GM19025 (cell line): Measurements from ENCODE around the gene GPS1.

Experiments
- ATAC-seq: cut with Tn5 transposase; IDR thresholded peaks from one replicate; pipeline ENCODE4 v1.9.1; 2021; ENCODE audit warnings: mild to moderate bottlenecking, low read depth, moderate library complexity; ENCODE audit not compliant: unreplicated experiment

GPS1 gene

DNA sequence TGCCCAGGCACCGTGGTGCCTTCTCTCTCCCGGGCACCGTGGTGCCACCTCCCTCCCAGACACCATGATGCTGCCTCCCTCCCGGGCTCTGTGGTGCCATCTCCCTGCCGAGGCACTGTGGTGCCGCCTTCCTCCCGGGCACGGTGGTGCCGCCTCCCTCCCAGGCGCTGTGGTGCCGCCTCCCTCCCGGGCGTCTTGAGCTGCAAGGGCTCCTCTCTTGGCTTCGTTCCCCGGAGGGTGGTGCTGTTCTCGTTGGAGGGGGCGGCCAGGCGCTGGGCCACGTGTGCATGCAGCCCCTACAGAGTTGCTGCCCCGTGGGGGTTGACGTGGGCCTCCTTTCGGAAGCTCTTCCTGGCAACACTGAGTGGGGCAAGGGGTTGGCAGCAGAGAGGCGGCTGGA, 37.3 kb upstream of the GPS1 start:
- no peak for ATAC-seq

DNA sequence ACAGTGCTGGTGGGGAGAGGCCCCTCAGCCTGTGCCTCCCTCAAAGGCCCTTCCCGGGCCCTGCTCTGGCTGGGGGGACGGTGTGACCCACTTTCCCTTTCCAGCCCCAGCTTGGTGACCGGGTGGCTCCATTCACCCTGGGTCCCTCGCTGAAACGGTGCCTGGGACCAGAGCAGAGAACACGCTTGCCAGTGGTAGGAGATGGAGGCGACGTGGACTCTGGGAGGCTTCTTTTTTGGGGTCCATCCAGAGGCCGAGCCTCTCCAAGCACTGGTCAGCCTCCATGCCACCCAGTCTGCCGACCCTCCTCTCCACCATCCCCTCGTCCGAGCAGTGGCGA, 36.8 kb upstream of the GPS1 start:
- ATAC-seq, result no peak

DNA sequence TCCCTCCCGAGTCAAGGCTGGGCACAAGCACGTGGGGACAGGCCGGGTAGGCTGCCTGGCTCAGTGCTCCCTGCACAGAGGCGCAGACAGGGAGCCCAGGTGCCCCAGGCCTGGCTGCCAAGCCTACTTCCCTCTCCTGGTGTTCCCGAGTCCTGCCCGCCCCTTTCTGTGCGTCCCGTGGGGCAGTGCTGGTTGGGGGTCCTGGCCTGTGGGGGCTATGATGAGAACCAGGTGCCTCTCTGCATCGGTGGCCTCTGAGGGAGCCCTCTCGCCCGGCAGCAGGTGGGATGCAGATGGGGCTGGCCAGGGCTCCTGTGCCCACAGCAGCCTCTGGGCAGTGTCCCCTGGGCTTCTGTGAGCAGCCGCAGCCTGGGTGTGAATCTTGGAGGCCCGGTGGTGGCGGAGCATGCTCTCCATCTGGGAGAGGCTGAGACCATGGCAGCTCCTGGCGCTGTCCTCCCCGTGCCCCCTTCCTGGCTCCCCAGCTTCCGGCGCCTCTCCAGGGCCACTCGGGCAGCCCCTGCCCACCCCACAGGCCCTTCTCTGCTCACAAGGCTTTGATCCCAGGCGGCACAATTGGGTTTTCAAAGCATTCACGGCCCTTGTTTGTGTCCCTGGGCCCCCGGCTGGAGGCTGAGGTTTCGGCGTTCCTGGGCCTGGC, 36.3 kb upstream of the GPS1 start:
- ATAC-seq, result no peak

DNA sequence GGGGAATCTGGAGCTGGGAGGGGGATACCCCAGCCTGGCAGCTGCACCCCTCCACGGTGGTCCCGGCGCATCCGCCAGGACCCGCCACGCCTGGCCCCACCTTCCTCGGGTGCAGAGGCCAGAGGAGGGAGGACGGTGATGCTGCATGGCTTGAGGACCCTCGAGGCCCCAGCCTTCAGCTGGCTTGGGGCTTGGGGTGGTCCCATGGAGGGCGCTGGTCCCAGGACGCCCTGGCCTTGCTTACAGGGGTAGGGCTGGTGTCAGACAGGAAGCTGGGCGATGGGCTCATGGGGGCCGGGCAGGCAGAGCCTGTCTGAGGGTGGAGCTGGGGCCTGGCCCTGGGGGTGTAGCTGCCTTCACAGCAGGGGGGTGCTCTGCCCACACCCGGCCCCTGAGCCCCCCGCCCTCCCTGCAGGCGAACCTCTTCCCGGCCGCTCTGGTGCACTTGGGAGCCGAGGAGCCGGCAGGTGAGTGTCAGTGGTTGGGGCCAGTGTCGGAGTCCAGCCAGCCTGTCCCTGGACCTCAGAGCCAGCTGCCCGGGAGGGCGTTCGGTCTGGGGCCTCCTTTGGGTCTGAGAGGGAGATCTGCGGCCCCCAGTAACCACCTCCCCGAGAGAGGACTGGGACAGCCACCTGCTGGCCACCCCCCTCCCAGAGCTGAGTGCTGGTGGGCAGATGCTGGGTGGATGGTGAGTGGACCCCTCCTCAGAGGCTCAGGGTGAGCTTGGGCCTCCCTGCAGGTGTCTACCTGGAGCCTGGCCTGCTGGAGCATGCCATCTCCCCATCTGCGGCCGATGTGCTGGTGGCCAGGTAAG, 35.4 kb upstream of the GPS1 start:
- no peak for ATAC-seq

DNA sequence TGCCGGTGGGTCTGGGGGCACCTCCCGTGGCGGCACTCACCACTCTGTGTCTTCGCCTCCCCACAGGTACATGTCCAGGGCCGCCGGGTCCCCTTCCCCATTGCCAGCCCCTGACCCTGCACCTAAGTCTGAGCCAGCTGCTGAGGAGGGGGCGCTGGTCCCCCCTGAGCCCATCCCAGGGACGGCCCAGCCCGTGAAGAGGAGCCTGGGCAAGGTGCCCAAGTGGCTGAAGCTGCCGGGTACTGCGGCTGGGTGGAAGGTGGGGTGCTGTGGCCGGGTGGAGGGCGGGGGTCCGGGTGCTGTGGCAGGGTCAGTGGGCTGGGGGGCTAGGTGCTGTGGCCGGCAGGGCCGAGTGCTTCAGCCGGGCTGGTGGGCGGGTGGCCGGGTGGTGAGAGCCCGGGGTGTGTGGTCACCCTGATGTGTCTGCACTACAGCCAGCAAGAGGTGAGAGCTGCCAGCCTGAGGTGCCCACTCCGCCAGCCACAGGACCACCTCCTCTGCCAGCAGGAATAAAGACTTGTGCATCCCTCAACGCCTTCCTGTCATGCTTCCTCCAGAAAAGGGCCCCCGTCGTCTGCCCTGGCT, 34.7 kb upstream of the GPS1 start:
- no peak for ATAC-seq

DNA sequence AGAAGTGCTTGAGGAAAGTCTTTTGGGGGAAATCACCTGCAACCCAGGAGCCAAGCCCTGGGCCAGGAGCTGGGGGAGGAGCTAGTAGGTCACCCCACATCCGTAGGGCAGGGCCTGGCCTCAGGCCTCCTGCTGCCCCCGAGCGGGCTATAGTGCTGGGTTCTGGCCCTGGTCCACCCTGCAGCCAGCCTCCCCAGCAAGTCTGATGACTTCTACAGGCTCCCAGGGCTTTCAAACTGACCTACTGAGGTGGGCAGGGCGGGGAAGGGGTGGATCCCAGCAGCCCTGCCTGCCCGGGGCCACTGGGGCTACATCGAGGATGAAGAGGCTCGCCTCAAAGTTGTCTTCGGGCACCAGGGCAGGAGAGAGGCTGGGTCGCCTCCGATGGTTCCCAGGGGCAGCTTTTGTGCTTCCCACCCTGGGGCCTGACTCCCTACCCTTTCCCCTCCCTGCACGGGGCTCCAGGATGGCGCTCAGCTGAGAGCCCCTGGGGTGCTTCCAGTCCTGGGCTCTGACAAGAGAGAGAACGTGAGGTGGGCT, 34.0 kb upstream of the GPS1 start:
- ATAC-seq, result no peak

DNA sequence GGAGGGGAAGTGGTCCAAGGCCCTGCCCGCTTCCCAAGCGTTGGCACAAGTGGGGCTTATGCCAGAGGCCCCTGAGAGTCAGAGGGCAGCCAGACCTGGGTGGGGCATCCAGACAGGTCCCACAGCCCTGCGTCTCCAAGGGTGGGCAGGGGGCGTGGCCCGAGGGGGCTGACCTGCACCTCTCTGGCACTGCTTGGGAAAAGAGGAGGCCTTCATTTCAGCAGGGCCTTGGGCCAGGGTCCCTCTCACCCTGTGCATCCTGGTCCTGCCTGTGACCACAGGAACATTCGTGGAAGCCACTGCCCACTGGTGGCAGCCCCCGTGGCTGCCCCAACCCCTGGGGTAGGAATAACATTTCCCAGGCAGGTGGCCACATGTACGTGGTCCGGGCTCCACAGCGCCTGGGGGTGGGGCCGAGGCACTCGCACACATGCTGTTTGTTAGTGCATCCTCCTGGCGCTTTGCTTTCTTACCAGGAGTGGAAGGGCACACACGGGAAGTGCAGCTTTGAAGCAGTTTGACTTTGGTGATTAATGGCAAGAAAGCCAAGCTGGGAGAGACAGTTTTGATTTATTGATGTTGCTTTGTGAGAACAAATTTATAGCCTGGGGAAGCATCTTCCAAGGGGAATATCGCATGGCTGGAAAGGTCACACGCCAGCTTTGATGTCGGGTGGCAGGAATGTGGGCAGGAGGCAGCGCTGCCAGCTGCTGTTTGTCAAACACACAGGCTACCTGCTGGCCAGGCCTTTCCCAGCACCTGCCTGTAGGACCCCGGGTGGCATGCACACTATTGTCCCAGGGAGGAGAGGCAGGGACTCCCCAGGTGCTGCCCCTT, 33.3 kb upstream of the GPS1 start:
- no peak for ATAC-seq

DNA sequence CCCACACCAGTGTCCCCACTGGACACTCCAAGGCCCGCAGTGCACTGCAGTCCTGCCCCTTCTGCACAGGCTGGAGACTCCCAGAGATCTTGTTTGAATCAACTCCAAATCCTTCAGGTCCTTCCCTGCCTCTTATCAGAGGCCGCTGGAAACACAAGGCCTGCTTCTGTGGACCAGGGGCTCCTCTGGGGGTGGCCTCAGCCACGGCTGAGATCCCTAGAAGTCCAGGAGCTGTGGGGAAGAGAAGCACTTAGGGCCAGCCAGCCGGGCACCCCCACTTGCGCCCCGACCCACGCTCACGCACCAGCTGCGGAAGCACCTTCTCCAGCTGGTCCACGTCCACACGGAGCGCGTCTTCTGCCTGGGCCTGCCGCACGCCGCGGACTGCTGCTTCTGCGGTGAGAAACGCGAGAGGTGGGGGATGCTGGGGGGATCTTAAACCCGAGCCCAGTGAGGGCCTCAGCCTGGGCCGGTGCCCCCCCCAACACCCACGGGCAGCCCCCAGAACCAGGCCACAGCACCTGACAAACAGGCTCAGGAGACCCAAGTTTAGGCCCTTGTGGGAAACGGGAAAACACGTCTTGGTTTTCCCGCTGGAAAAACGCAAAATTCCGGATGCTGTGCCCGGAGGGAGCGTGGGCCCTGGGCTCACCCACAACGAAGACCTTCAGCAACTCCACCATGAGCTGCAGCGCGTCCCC, 32.6 kb upstream of the GPS1 start:
- no peak for ATAC-seq

DNA sequence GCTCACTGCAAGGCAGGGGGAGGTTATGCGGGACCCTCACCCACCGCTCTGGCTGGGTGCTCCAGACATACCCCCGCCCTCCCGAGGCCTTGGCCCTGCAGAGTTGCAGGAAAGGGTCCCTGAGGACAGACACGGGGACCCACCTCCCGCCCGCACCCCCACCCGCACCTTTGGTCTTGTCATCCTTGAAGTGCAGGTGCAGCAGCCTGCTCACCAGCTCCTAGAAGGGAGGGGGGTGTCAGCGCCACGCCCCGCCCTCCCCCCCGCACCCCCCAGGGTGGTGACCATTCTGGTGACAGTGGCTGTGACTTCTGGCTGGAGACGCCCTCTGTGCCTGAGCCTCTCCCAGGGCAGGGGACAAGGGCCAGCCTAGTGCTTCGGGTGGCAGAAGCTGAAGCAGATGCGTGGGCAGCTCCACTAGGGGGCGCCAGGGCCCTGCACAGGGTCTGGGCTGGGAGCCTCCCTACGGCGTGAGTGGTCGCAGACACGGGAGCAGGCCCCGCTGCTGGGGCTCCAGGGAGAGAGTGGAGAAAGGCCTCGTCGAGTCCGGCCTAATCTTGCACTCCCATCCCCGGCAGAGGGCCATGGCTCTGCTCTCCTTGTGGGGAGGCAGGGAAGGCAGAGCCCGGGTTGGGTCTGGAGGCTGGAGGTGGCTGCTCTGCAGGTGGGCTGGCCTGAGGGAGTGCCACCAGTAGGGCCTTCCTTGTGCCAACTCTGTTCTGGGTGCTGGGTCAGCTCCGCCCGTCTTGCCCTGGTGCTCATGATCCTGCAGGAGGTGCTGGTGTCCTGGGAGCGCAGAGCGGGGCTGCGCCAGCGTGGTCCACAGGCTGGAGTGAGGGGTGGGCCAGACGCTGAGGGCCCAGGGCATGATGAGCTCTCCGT, 31.8 kb upstream of the GPS1 start:
- ATAC-seq, result no peak

DNA sequence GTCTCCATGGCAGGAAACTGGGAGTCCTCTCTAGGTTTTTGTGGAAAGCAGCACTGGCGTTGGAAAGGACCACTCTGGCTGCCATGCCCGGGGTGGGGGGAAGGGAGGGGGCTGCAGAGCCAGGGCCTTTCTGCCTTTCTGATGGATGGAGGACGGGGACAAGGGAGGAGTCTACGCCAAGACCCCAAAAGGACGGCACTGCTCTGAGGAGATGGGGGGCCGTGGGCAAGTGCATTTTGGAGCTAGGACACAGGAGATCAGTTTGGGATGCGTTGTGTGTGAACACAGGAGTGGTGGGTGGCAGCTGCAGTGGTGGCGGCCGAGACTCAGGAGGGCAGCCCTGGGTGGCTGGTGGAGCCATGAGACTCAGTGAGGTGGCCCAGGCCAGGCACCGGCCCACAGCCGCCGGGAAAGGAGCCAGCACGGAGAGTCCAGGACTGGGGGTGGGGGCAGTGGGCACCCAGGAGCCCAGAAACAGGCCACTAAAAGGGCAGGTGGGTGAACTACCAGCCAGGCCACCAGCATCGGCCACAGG, 31.1 kb upstream of the GPS1 start:
- no peak for ATAC-seq

DNA sequence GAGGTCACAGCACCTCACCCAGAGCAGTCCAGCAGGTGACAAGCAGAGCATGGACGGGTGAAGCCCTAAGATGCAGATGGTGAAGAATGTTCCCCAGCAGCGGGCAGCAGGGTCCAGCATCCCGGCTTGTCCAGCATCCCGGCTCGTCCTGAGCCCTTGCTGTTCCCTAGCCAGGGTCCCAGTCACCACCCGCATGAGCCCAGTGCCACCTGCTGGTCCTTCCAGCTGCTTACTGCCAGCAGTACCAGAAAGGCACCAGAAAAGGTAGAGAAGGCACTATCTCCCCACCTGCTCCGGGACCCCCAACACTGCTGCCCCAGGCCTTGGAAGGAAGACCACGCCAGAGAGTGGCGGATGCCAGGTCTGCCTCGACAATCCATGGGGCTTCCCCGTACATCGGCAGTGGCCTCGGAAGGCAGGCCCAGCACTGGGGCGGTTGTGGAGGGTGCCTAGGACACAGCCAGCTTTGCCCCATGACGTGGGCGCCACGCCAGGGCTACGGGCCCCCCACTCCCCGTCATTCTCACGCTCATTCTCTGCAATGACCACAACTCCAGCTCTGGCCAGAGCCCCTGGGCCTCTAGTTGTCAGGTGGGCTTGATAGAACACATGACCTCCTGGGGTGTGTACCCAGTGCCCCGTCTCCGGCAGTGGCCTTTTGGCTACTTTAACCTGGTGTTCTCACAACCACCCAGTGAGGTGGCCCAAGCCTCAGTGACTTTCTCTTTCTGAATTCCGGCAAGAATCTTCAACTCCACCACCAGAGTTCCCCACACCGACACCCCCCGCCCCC, 30.4 kb upstream of the GPS1 start:
- no peak for ATAC-seq

DNA sequence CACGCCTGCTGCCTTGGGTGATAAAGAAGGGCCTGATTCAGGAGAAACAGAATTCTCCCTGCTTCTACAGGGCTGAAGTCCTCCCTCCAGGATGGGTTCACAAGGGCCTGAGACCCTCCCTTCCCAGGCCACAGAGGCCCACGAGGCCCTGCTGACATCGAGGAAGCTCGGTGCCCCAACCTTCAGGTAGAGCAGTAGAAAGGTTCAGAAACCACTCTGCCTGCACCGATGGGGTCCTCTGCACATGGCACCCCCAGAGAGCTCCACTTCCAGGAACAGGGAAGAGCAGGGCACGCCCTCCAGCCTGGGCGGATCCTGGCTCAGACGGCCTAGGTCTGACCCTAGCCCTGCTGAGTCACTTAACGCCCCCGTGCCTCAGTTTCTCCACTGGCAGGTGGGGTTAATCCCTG, 29.8 kb upstream of the GPS1 start:
- no peak for ATAC-seq

DNA sequence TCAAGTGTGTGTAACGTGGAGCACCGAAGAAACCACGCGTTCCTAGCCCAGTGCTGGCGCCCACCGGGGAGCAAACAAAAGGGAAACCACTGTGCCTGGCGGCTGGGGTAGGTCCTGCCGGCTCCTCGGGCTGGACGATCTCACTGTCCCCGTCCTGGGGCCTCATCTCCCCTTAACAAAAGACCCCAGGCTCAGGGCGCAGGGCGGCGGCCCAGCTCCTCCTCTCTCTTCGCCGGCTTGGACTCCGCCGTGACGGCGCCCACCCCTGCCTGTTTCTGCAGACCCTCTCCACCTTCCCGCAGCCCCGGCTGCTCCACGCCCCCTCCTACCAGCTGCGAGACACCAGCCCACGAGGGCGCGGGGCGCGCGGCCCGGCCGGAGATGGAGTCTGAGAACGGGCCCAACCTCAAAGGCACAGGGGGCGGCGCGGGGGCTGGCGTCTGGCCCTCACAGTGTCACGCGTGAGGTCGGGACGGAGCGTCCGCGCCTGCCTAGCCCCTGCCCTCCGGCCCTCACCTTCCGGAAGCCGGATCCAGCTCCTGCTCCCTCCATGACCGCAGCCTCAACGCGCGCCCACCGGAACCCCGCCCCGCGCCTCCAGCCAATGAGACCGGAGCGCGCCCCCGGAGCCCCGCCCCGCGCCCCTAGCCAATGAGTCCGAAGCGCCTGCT, 29.3 kb upstream of the GPS1 start, which contains the start of gene CENPX:
CENPX (minus strand) TSS at position 569 of the 671 bp plus-strand sequence; CDS start at position 552, 17 bp downstream.
- ATAC-seq, result no peak

DNA sequence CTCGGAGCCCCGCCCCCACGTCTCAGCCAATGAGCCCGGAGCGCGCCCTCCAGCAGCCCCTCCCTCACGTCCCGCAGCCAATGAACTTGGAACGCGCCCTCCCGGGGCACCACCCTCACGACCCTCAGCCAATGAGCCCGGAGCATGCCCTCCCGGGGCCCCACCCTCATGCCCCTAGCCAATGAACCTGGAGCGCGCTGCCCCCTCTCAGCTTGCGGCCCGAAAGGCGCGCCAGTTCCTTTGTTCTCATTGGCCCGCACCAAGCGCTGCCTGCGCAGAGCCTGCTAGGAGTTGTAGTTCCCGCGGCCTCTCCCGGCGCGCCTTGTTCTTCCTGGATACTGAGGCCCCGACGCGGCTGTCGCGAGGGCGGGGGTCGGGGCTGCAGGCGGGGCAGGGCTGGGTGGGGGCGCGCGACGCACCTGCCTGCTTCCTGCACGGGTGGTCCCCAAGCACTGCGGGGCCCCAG, 28.7 kb upstream of the GPS1 start, which contains the start of gene LRRC45:
LRRC45 (plus strand) TSS at position 325 of the 466 bp plus-strand sequence. CDS start 339 bp downstream, outside the sequence.
- ATAC-seq, result peak; percentile 89

DNA sequence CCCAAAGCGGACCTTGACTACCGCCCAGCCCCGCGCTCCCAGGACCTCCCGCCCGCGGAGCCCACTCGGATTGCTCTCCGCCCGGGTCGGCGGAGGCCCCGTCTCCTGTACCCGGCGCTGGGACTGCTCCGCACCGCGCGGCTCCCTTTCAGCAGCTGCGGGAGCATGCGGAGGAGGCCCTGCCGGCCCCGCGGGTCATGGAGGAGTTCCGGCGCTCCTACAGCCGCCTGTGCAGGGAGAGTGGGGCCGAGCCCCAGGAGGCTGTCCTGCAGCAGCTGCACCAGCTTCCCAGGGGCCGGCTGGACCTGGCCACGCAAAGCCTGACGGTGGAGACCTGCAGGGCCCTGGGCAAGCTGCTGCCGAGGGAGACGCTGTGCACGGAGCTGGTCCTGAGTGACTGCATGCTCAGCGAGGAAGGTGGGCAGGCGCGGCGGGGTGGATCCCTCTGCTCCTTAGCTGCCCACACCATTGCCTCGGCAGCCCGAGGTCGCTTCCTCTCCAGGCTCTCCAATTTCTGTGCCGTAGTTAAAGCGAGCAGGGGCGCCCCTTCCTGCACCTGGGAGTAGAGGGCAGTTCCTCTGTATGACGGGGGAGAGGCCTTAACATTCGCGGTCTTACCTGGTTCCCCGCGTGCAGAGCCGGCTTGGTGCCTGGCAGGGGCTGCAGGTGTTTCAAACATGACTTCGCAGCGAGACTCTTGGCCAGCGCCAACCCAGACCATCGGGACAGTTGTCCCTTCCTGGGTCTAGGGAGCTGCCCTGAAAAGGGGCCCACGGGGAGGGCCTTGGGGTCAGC, 28.1 kb upstream of the GPS1 start:
- peak; percentile 6 for ATAC-seq

DNA sequence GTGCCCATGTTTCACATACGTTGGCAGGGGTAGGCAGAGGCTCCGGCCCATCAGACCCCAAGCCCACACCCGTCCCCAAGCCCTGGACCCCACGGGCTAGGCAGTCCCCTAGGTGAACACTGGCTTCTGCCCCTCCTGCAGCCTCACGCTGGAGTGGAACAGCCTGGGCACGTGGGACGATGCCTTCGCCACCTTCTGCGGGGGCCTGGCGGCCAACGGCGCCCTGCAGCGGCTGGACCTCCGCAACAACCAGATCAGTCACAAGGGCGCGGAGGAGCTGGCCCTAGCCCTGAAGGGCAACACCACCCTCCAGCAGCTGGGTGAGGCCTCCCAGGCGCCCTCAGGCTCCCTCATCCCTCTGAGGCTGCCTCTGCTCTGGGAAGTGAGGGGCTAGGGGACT, 26.8 kb upstream of the GPS1 start:
- no peak for ATAC-seq
